ENCODE results near the gene SH3GL2. TPM values are rescaled to one million over a fixed set of nuclear protein-coding genes. Genes with fewer than 3 reads are reported as not detected.

SH3GL2 gene
- 1 to 10 TPM in 1 of 2 donors, under 1 TPM in 1; 0.22 to 1.4 TPM for total RNA-seq
- long read RNA-seq, result 0 reads

DNA sequence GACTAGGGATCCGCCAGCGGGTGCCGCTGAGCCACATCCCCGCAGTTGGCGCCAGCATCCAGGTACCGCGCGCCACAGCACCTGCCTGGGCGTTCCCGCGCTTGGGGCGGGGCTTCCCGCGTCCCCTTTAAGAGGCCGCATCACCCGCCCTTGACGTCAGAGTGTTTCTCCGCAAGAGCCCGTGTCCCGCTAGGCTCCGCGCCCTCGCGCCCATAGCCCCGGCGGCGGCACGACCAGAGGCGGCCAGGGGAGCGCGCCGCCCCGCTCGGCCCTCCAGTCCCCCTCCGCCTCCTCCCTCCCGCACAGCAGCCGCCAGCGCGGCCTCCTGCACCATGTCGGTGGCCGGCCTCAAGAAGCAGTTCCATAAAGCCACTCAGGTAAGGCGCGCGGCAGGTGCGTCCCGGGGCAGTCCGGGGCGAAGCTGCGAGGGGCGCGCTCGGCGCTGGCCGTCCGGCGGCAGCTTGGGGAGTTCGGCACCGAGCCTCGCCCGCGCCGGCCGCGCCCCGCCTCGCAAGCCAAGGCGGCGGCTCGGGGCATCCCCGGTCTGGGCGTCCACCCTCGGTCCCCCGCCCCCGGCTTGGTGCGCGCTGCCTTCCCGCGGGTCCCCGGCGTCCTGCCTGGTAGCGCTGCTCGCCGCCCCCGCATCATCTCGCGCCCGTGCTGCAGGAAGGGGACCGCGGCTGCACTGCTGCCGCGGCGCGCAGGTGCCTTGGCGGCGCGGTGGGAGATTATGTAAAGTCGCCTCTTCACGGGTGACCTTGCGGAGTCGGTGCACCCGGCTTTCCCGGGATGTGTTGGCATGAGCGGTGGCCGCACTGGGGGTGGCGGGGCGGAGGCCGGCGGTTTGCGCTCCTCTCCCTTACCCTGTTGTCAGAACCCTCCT lies at the start of gene SH3GL2:
TSS of gene SH3GL2 (plus strand) at position 156 of the 883 bp plus-strand sequence.
- DNase-seq (peak; percentile 57 to 66), ATAC-seq (peak; percentile 96)
- intact Hi-C loops (cut with DNase I, micrococcal nuclease), result no loop called here

DNA sequence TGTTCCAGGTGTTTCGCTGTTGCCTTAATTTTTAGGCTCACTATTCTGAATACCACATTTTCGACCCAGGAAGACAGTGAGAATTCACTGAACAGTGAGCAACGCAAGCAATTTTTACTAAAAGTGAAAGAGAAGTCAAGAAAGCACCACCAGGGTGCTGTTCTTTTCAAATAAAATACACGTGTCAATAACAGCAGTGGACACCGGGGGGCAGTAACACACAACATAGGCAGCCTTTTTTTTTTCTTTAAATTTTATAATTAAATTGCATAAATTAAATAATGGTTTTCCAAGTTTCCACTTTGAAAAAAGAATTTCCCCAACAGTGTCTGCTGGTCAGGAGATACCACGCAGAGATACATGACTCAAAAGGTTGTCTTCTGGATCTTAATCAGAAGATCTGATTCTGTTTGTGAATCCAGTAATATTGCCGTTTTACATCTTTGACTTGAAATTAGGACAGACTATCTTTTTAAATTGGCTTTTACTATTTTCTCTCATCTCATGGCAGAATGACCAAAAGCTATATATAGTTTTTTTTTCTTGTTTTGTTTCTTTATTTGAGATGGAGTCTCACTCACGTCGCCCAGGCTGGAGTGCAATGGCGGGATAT lies 47.1 kb upstream of the SH3GL2 start:
- intact Hi-C loops (cut with DNase I, micrococcal nuclease), result loop anchor here in 1 of 2 donors (5.0 kb wide), 2 partner anchors 271 to 676 kb away; no protein-coding TSS in a partner anchor
- DNase-seq (peak in 1 of 2 donors; percentile 47), ATAC-seq (peak; percentile 36)

DNA sequence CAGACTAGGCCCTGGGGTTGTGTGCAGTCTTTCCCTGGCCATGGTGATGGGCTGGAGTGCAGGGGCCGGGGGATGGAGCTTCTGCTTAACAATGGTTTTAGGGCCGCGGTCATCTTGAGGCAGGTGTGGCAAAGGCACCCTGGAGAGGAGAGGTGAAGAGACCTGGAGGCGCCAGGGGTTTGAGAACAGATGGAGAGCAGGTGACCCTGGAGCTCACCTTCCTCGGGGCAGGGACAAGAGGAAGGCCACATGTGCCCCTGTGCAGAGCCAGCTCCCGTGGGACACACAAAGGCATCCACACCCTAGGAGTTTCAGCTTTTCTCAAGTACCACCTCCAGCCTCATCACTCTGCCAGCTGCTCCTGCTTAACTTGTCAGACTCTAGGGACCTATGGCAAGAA lies 46.4 kb upstream of the SH3GL2 start:
- ATAC-seq (no peak), DNase-seq (no peak)
- intact Hi-C loops (cut with DNase I, micrococcal nuclease), result loop anchor here in 1 of 2 donors (5.0 kb wide), 2 partner anchors 270 to 675 kb away; no protein-coding TSS in a partner anchor

DNA sequence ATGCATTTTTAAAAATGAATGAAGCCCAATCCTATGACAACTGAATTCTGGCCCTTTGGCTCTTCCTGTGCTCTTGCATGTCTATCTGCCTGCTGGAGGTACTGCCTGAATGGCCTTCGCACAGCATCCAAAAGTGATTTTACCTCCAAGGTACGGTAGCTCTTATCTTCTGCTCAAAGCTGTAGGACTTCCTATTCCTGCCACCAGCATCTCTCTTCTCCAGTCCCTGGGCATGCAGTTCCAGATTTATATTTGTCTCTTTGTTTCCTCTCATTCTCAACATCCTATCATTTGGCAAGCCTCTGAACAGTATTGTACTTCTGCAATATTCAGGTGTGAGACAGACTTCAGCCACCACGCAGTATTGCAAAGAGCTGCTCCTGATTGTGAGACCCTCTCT lies 43.7 kb upstream of the SH3GL2 start:
- intact Hi-C loops (cut with DNase I, micrococcal nuclease), result no loop called here
- ATAC-seq, result no peak
- DNase-seq, result no peak

DNA sequence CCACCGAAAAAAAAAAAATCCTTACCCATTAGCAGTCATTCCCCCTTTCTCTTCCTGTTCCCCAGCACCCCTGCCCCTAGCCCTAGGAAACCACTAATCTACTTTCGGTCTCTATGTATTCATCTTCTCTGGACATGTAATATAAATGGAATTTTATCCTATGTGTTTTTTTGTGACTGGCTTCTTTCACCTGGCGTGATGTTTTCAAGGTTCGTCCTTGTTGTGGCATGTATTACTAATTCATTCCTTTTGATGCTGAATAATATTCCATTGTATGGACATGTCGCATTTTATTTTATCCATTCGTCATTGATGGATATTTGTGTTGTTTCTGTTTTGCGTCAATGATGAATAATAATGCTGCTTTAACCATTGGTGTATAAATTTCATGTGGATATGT lies 42.8 kb upstream of the SH3GL2 start:
- intact Hi-C loops (cut with DNase I, micrococcal nuclease), result no loop called here
- DNase-seq (no peak), ATAC-seq (no peak)

DNA sequence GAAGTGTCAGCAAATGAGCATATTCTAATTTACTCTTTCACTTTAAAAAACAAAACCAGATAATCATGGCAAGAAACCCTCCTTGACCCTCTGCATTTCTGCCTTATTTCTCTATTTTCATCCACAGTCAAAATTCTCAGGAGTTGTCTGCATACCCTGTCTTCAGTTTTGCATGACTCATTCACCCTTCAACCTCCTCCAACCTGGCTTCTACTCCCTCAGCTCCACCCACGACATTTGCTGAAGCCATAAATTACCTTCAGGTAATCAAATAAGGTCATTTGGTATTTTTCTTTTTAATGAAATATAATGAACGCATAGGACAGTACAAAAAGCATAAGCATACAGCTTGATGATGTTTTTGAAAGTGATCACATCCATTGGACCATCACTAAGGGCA lies 27.8 kb upstream of the SH3GL2 start:
- intact Hi-C loops (cut with DNase I, micrococcal nuclease), result no loop called here
- DNase-seq, result no peak
- ATAC-seq, result no peak

DNA sequence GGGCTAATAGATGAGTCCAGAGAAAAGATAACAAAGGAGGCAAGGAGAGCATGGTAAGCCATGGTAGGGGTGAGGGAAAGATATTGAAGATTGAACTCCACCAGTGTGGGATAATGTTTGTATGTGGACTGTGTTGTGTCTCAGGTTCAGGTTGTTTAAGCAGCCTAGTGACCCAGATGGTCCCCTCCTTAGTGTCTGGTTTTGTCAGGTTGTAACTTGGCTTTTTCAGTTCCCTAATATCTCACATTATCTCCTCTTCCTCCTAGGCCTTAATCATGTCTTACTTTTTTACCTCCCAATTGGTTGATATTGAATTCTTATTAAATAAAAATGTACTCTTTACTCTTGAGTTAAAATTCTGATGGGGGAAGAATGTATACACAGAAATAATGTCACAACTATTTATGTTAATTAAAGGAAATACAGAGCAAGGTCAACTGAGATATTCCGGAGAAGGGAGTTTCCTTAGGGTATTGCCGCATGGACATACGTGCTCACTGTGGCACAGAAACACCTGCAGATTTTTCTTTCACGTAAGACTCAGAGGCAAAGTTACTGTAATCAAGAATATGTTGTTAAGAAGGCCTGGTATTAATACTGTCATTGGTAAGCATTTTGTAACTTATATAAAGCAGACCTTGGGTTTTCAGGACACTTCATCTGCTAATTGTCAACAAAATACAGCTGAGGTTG lies 23.4 kb upstream of the SH3GL2 start:
- intact Hi-C loops (cut with DNase I, micrococcal nuclease), result no loop called here
- ATAC-seq (no peak), DNase-seq (no peak)

DNA sequence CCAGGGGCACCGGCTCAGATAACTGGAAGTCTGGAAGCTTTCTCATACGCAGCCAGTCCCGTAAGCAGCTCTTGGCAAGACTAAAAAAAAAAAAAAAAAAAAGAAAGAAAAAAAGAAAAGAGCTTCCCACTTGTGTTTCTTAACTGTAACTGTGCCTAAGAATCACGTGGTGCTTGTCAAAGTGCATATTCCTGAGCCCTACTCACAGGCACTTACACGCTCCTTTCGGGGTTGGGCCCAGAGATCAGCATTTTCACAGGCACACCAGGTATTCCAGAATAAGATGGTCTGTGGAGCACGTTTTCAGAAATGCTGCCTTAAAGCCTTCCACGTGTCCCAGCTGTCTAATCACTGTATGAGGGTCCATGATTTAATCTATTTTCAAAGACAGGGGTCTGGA lies 22.6 kb upstream of the SH3GL2 start:
- intact Hi-C loops (cut with DNase I, micrococcal nuclease), result no loop called here
- DNase-seq (no peak), ATAC-seq (no peak)

DNA sequence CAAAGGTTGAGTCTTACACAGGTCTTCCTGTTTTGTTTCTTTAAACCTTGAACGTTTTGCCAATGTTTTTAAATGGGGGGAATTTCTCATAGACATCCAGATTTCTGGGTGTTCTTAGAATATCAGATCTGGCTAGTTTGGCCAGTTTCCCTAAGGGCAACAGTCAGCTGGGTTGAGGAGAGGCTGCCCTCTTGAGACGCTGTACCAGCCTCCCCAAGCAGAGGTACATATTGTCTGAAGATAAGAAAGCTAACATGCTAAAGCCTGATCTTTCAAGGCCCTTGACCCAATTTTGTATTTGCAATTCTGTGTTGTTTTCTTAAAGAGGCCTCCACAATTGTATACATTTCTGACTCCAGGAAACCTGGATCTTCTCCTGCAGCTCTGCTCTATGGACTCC lies 21.9 kb upstream of the SH3GL2 start:
- ATAC-seq (no peak), DNase-seq (no peak)
- intact Hi-C loops (cut with DNase I, micrococcal nuclease), result no loop called here

DNA sequence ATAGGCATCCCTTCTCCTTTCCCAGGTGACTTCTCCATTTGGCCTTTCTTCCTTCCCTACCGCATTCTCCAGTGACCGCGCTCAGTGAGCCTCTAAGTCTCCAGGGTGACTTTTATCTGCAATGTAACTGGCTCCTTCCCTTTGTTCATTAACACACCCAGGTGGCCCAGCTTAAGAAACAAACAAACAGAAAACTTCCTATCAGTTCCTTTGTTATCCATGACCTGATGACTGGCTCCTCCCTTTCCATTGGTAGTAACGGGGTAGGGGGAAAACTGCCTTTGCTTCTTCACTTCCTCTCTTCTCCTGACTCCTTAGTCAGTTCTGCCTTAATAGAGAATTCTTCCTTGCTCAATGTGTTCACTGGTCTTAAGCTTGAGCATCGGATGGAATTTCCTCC lies 7.0 kb upstream of the SH3GL2 start:
- DNase-seq, result no peak
- ATAC-seq, result no peak
- intact Hi-C loops (cut with DNase I, micrococcal nuclease), result no loop called here

DNA sequence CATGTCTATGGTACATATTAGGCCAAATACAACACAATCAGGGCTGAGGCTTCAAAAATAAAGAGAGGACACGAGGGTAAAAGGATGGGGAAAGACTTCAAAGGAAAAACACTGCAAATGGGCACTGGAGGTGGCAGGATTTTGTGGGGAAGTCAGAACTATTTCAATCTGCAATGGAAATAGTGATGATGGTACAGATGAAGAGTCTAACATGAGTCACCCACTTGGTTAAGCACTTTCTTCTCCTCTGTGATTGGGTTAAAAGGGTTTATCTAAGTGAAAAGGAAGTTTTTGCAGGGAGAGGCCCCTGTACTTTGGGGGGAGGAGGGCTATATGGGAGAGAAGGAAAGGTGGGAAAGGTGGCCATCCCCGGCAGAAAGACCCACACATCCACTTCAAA lies 4.5 kb upstream of the SH3GL2 start:
- intact Hi-C loops (cut with DNase I, micrococcal nuclease), result no loop called here
- ATAC-seq, result no peak
- DNase-seq, result no peak

DNA sequence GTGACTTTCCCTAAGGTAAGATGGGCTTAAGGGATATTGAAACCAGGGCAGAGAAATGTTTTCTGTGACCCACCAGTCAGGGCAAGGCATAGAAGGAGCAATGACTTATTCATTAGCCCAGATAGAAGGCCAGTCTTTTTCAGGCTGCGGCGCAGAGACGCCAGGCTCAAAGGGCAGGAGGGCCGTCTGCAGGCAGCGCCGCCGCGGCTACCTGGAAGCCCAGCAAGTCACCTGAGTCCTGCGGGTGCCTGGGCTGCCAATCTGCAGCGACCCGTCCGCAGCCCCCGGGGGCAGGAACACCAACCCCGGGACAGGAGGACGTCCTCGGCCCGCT lies 322 bp upstream of the SH3GL2 start:
- ATAC-seq (no peak), DNase-seq (no peak)
- intact Hi-C loops (cut with DNase I, micrococcal nuclease), result no loop called here

DNA sequence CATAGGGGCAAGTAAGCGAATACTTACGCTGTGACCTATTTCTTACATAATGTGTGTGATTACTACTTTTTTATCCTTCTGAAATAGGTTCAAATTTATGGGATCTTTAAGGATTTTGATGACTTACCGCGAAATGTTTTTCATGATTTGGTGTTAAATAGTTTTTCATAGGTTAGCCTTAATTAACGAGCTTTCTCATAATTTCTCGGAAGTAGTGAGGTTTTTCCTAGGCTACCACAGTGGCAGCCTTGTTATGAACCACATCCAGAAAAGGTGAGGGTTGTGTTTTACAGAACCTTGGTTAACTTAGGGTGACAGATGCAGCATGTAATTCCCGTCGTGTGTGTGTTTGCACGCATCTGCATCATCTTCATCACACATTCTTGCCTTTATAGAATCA lies 1.3 kb downstream of the SH3GL2 start:
- ATAC-seq, result no peak
- DNase-seq, result no peak
- intact Hi-C loops (cut with DNase I, micrococcal nuclease), result no loop called here

DNA sequence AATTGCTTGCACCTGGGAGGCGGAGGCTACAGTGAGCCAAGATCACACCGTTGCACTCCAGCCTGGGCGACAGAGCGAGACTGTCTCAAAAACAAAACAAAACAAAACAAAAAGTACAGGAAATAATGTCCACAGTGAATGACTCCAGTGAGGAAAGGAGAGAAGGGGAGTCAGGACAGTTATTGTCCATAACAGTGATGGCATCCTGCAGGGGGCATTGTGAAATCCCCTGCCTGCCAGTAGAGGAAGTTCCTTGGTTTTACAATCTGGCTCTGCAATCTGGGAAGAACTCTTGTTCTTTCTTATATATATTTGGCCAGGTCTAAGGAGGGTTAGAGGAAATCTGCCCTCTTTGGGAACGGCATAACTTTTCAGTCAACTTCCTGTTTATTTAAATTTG lies 8.2 kb downstream of the SH3GL2 start:
- no peak for ATAC-seq
- DNase-seq, result no peak
- intact Hi-C loops (cut with DNase I, micrococcal nuclease), result no loop called here

DNA sequence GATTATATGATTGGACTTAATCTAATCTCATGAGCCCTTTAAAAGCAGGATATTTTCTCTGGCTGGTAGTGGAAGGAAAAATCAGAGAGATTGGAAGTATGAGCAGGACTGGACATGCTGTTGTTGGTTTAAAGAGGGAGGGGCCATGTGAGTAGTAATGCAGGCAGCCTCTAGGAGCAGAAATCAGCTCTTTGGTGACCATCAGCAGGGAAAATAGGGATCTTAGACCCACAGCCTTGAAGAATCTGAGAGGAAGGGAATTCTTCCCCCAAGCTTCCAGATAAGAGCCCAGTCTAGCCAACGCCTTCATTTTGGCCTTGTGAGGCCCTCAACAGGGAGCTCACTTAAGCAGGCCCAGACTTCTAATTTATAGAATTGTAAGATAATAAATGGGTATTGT lies 9.5 kb downstream of the SH3GL2 start:
- intact Hi-C loops (cut with DNase I, micrococcal nuclease), result no loop called here
- no peak for ATAC-seq

DNA sequence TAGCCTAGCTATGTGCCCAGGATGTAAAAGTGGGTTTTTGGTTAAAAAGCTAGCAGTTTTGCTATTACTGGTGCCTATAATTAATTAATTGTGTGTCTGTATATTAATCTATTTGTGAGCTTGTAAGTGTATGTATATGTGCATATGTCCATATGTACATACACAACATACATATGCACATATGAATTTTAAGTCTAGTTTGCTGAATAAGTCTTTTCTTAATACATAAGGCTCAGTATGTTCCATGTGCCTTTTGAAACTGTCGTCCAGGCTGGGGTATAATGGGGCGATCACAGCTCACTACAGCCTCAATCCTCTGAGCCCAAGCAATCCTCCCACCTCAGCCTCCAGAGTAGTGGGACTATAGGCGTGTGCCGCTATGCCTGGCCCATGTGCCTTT lies 10.1 kb downstream of the SH3GL2 start:
- DNase-seq, result no peak
- intact Hi-C loops (cut with DNase I, micrococcal nuclease), result no loop called here
- ATAC-seq, result no peak

More for the DNA sequence above, 9.5 kb downstream of the SH3GL2 start:
- DNase-seq, result no peak

DNA sequence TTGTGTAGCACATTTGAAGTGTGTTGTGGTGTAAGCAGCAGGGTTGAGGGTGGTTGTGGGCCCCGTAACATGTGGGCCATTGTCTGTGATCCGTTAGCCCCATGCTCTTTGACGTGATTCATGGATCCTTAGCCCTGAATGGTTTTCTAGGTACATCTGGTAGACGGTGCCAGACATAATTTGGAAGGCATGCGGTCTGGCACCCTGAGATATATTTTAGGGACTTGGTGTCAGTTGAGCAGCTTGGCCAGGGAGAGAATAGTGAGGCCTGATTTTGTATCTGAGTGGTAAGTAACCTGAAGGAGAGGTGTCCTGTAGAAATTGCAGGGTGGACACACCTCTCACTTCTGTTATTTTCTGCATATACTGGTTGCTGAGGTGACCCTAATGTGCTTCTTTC lies 10.9 kb downstream of the SH3GL2 start:
- DNase-seq (no peak), ATAC-seq (no peak)
- intact Hi-C loops (cut with DNase I, micrococcal nuclease), result no loop called here

DNA sequence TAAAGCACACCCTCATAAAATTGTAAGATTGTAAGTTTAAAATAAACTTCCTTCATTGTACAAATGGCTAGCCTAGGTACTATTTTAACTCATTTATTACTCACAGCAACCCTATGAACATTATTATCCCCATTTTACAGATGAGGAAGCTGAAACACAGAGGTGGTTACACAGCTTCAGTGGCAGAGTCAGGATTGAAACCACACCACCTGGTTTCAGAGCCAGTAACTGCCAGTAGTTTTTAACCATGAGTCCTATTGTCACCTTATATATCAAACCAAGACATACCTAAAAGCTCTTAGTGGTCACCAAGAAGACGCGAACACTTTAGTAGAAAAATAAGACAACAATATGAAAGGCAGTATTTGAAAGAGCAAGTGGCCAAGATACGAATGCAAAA lies 16.1 kb downstream of the SH3GL2 start:
- intact Hi-C loops (cut with DNase I, micrococcal nuclease), result no loop called here
- ATAC-seq (no peak), DNase-seq (no peak)

DNA sequence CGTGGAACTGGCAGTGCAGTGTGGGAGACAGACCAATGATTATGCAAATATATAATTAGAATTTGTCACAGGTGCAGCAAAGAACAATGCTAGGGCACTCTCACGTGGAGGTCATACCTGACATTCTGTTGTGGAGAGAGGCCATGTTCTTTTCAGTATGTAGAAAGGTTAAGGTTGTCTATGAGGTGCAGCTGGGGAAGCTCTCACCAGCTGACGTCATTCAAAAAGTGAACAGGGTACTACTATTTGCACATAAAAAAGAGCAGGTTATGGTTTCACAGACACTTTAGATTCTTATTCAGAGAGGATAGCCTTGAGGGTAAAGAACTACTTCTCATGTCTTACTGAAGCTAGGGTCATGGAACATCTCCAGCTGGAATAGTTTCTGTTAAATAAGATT lies 19.1 kb downstream of the SH3GL2 start:
- DNase-seq (no peak), ATAC-seq (no peak)
- intact Hi-C loops (cut with DNase I, micrococcal nuclease), result no loop called here

DNA sequence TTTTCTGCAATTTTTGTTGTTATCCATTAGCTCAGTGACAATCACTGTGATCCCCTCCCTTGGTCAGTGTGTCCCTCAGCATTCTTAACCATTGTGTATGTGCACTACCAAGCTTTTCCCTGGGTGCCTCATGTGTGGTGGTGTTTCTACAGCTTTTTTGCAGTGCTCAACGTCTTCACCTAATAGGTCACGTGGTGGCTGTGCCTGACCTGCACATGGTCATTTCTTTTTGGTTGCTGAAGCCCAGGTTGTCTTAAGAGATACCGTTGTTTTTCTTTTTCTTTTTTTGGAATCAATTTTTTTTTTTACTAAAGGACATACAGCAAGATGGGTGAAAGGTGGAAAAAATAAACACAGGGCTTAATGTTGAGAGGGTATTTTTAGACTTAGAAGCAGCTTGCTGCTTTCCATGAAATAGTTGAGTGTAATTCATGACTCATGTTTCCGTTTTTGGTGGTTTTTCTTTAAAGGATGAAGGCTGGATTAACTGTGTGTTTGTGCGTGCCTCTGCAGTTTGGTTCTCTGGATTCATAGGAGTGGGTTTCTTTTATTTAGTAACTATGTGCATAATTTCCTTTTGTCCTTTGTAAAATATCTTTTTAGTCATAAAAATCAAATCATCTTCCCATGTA lies 22.2 kb downstream of the SH3GL2 start:
- intact Hi-C loops (cut with DNase I, micrococcal nuclease), result no loop called here
- DNase-seq, result no peak
- ATAC-seq, result no peak
